ENCODE results near the gene RSPO3. TPM values are rescaled to one million over a fixed set of nuclear protein-coding genes. Genes with fewer than 3 reads are reported as not detected.

The RSPO3 gene, protein sequence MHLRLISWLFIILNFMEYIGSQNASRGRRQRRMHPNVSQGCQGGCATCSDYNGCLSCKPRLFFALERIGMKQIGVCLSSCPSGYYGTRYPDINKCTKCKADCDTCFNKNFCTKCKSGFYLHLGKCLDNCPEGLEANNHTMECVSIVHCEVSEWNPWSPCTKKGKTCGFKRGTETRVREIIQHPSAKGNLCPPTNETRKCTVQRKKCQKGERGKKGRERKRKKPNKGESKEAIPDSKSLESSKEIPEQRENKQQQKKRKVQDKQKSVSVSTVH
- total RNA-seq, result not detected in 2 replicates

DNA sequence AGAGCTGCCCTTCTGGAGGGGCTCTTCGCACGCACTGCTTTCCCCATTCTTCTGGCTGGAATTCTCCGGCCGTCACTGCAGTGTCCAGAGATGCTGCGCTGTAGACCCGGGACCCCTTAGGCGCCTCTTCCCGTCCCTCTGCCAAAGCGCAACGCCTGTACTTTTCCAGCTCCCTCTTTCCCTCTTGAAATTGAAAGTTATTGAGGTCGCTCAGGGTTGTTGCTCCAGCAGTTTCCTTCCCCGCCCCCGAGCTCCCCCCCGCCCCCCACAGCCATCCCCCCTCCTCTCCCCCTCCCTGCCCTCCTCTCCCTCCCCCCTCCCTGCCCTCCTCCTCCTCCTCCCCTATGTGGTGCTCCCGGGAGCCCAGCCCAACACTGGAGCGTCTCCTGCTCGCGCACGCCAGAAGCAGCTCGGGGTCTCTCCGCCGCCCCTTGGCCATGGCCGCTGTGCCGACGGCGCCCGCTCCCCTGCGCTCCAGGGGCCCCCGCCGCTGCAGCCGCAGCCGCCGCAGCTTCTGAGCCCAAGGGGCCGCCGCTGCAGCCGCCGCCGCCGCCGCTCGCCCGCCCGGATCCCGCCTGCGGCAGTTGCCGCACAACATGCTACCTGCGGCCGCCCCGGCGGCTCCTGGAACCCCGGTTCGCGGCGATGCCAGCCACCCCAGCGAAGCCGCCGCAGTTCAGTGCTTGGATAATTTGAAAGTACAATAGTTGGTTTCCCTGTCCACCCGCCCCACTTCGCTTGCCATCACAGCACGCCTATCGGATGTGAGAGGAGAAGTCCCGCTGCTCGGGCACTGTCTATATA, at the start of gene RSPO3:
Gene RSPO3 (plus strand): TSS at position 374 of the 804 bp plus-strand sequence. CDS start 522 bp downstream, outside the sequence.

Other genes starting within 250 kb of the RSPO3 start
- gene RNF146, start 148.2 kb downstream of the RSPO3 start, total RNA-seq, result 21.2 and 30.7 TPM in 2 replicates
- 31.3 and 38.8 TPM in 2 replicates for gene ECHDC1, start 224.9 kb downstream of the RSPO3 start, total RNA-seq